H1 (cell line): ENCODE data around the gene CD247. TPM values are rescaled to one million over a fixed set of nuclear protein-coding genes. Genes with fewer than 3 reads are reported as not detected.

Source experiments
- CTCF ChIP-seq, 3 experiments: IDR thresholded peaks; 1 replicate in 2 of 3; 2 replicates in 1 of 3; pipeline versions ENCODE4 v1.5.1 to v1.6.1; 2011; ENCODE audit warnings: low read length in 3 of 3, mild to moderate bottlenecking in 3 of 3, inconsistent platforms in 2 of 3, low read depth in 1 of 3, moderate library complexity in 1 of 3; ENCODE audit not compliant: insufficient read depth in 1 of 3; ENCODE audit errors: control extremely low read depth in 1 of 3
- NRF1 ChIP-seq: IDR thresholded peaks from 2 replicates; pipeline ENCODE4 v1.6.1; 2011; ENCODE audit warnings: mild to moderate bottlenecking, low read depth, low read length, improper control_type of control experiment
- RFX5 ChIP-seq: IDR thresholded peaks from 2 replicates; pipeline ENCODE4 v1.6.1; 2011; ENCODE audit warnings: low read depth, low read length, improper control_type of control experiment, borderline replicate concordance
- SAP30 ChIP-seq: fragments of 300-600 bp; sonication (generic); IDR thresholded peaks from 2 replicates; pipeline ENCODE4 v1.7.1; 2012; ENCODE audit warnings: low read length, moderate library complexity, mild to moderate bottlenecking, inconsistent platforms; ENCODE audit not compliant: insufficient read depth, insufficient replicate concordance
- SIX5 ChIP-seq: IDR thresholded peaks from 2 replicates; pipeline ENCODE4 v1.6.1; 2011; ENCODE audit warnings: mild to moderate bottlenecking, low read depth, low read length
- polyA plus RNA-seq, 7 experiments: library from polyadenylated mRNA; depleted of rRNA in 3 of 7; stranded (reverse) in 5 of 7; unstranded in 2 of 7; fragments of >200 nt in 5 of 7; fragments of 200-250 nt in 2 of 7; gene quantifications; 1 replicate in 5 of 7; 2 replicates in 1 of 7; 4 replicates in 1 of 7; pipeline versions ENCODE4 v1.2.1 to v1.2.3, GENCODE V29; 2011 to 2013; ENCODE audit warnings: missing spikeins in 2 of 7, mixed read lengths in 2 of 7
- total RNA-seq: library from RNA; stranded (reverse); fragmentation: NEBNext Ultra II Directional; extraction: Animal tissue kit (Norgen Biotek cat#: 25700); gene quantifications from 2 replicates; pipeline ENCODE4 v1.2.1, GENCODE V29; 2021

Gene CD247
- total and polyA plus RNA-seq, 2 of the 8 experiments (the other 6 are each of a cell fraction or from before 2014, with no cell fraction given) = 2.0 to 2.2 TPM

GRCh38 chr1:167439301-167439988, 78.9 kb downstream of the CD247 start (continued):
- TF ChIP-seq SIX5 = no peak
- TF ChIP-seq RFX5 = no peak
- no peak for TF ChIP-seq SAP30
- TF ChIP-seq CTCF (IDR thresholded peaks at IDR 0.05; ENCODE audit: control extremely low read depth in 1 of 3, insufficient read depth in 1 of 3, low read depth in 1 of 3, low read length in 3 of 3) = peak in 2 of 3 experiments; percentile 4 to 25; a peak in 2 of 4 replicates
- peak; percentile 65 for TF ChIP-seq NRF1
